Measurements from ENCODE around the gene SH3RF1.
"Not testable (repeated sequence)": the region's sequence is repeated elsewhere in the genome, so short reads cannot be mapped to it uniquely, and the experiment has no call there.

Gene SH3RF1

GRCh38 chr4:169219440-169219839 is 51.3 kb downstream of the SH3RF1 start:
- TF ChIP-seq POLR2A (IDR thresholded peaks at IDR 0.05; ENCODE audit: low read depth, low read length), result no peak
- no peak for FAIRE-seq

GRCh38 chr4:169215656-169216055 is 55.1 kb downstream of the SH3RF1 start:
- DNase-seq (ENCODE audit: insufficient read length, low spot score), result no peak
- no peak for TF ChIP-seq POLR2A (IDR thresholded peaks at IDR 0.05; ENCODE audit: low read depth, low read length)
- no peak for FAIRE-seq

More at GRCh38 chr4:169219440-169219839, 51.3 kb downstream of the SH3RF1 start:
- DNase-seq (ENCODE audit: insufficient read length, low spot score), result no peak

- TF ChIP-seq POLR2A (IDR thresholded peaks at IDR 0.05; ENCODE audit: low read depth, low read length), result no peak
- FAIRE-seq (no peak), DNase-seq (ENCODE audit: insufficient read length, low spot score) (no peak)
These were observed 57.8 kb downstream of the SH3RF1 start for GRCh38 chr4:169212981-169213380.

DNA sequence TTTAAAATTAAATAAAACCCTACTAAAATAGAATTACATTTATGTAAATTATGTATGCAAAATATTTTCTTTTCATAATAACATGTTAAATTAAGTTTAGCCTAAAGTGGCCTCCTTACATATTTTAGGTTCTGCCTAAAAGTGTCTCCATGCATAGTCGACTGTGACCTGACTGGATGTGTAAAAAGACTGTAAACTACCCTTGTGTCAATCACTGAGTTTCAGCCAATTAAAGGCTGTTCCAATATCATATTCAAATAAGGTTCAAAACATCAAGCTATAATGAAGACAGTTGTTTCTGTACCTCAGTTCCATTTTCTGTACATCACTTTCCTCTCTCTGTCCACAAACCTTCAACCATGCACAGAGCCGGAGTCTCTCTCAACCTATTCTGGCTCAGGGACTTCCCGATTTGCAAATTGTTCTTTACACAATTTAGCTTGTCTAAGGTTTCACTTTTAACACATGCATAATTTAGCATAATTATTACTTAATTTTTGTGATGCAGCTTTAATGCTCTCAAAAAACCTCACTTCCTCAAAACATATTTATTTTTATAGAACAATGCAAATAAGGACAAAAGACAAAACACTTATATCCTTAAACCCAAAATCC is 60.1 kb downstream of the SH3RF1 start:
- TF ChIP-seq POLR2A (IDR thresholded peaks at IDR 0.05; ENCODE audit: low read depth, low read length), result no peak
- FAIRE-seq, result no peak
- no peak for DNase-seq (ENCODE audit: insufficient read length, low spot score)

DNA sequence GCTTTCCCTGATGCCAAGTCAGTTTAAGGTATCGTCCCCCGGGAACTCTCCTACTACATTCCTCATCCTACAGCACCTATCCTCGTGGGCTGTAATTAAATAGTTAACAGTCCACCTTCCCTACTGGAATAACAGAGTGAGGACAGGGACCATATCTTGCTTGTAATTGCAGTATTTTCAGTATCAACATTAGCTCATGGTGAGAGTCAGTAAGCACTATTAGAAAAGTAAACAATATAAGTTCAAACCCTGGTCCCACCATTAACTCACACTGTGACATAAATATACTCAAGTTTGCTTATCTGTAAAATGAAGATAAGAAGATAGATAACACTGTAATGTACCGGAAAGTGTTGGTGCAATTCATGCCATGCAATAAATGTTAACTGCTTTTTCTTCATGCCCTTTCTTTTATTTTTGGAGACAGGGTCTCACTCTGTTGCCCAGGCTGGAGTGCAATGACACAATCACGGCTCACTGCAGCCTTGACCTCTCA is 61.3 kb downstream of the SH3RF1 start:
- no peak for TF ChIP-seq POLR2A (IDR thresholded peaks at IDR 0.05; ENCODE audit: low read depth, low read length)
- FAIRE-seq, result no peak
- no peak for DNase-seq (ENCODE audit: insufficient read length, low spot score)

GRCh38 chr4:169208516-169208915 is 62.2 kb downstream of the SH3RF1 start:
- TF ChIP-seq POLR2A (IDR thresholded peaks at IDR 0.05; ENCODE audit: low read depth, low read length), result no peak
- DNase-seq (ENCODE audit: insufficient read length, low spot score), result no peak
- no peak for FAIRE-seq

- FAIRE-seq (no peak), DNase-seq (ENCODE audit: insufficient read length, low spot score) (no peak)
- no peak for TF ChIP-seq POLR2A (IDR thresholded peaks at IDR 0.05; ENCODE audit: low read depth, low read length)
These were observed 62.7 kb downstream of the SH3RF1 start for GRCh38 chr4:169208090-169208455.

- DNase-seq (ENCODE audit: insufficient read length, low spot score), result no peak
- FAIRE-seq, result no peak
- TF ChIP-seq POLR2A (IDR thresholded peaks at IDR 0.05; ENCODE audit: low read depth, low read length), result no peak
These were observed 63.2 kb downstream of the SH3RF1 start for GRCh38 chr4:169207436-169208089.

DNA sequence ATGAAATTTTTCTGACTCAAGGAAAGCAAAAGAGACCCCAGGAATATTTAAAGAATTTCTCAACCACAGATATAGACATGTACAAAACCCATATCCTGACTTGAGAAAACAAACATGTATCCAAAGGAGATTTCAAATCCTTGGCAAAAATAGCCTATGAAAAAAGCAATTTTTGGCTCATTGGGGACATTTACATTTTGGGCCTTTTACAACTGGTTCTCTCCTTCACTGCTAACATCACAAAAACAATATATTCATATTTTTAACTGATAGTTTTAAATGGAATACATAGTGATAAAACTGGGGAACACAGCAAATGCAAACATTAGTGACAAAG is 65.0 kb downstream of the SH3RF1 start:
- no peak for DNase-seq (ENCODE audit: insufficient read length, low spot score)
- no peak for TF ChIP-seq POLR2A (IDR thresholded peaks at IDR 0.05; ENCODE audit: low read depth, low read length)
- FAIRE-seq, result no peak

GRCh38 chr4:169205075-169205743 is 65.5 kb downstream of the SH3RF1 start:
- TF ChIP-seq POLR2A (IDR thresholded peaks at IDR 0.05; ENCODE audit: low read depth, low read length), result no peak
- no peak for DNase-seq (ENCODE audit: insufficient read length, low spot score)
- no peak for FAIRE-seq

DNA sequence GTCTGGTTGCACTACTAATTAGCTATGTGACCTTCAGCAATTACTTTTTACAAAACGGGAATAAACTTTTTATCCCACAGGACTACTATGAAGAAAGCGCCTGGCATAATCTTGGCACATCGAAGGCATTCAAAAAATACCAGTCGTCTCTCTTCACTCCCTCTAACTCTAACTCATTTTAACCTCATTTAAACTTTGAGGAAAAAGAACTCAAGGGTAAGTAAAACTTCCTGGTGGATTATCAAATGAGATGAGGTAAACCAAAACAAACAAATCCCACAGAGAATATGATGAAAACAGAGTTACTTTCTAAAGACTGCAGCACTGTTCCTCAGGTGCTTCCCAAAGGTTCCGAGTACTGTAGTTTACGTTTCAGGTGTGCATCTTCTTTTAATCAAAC is 66.9 kb downstream of the SH3RF1 start:
- no peak for FAIRE-seq
- no peak for TF ChIP-seq POLR2A (IDR thresholded peaks at IDR 0.05; ENCODE audit: low read depth, low read length)
- DNase-seq (ENCODE audit: insufficient read length, low spot score), result no peak

DNA sequence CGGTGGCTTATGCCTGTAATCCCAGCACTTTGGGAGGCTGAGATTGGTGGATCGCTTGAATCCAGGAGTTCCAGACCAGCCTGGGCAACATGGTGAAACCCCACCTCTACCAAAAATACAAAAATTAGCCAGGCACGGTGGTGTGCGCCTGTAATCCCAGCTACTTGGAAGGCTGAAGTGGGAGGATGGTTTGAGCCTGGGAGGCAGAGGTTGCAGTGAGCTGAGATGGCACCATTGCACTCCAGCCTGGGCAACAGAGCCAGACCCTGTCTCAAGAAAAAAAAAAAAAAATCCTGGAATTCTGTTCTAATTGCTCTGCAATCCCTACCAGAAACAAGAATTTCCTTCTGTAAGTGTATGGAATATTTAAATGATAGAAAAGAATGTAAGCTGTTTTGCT is 67.5 kb downstream of the SH3RF1 start:
- not testable (repeated sequence) for FAIRE-seq; DNase-seq (ENCODE audit: insufficient read length, low spot score)

GRCh38 chr4:169202878-169203277 is 67.9 kb downstream of the SH3RF1 start:
- no peak for TF ChIP-seq POLR2A (IDR thresholded peaks at IDR 0.05; ENCODE audit: low read depth, low read length)
- DNase-seq (ENCODE audit: insufficient read length, low spot score) (no peak), FAIRE-seq (no peak)

DNA sequence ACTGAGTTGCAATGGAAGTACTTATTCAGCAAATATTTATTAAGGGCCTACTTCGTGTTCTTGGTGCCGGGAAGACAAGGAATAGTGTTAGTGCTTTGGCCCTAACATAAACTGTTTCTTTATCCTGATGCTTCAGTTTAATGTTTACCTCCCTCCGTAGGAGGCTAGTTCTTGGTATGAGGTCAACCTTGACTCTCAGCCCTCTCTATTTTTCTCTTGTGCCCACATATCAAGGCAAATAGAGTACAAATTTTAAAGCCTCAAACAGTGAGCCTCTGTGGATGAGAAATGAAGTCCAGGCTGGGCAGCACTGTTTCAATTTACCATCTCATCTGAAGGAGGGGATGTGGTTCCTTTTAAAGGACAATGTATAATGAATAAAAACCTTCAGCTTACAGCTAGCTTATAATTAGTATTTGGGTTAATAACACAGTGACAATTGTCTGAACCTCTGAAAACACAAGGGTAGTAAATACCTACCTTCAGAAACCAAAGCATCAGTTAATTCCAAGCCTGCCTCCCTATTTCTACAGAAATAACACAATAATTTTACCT is 68.5 kb downstream of the SH3RF1 start:
- DNase-seq (ENCODE audit: insufficient read length, low spot score), result no peak
- TF ChIP-seq POLR2A (IDR thresholded peaks at IDR 0.05; ENCODE audit: low read depth, low read length), result no peak
- FAIRE-seq, result no peak

Data from H54 (cell line).